Liver (tissue), 3 donors: Measurements from ENCODE around the gene TARS3.

Source experiments
- EGR1 ChIP-seq, 2 donors: IDR thresholded peaks; 2 replicates each; pipeline ENCODE4 v1.6.1; 2016 to 2018; ENCODE audit warnings: antibody characterized with exemption in 2 of 2, low read depth in 2 of 2
- GABPA ChIP-seq, 2 donors: IDR thresholded peaks in 1 of 2; conservative IDR thresholded peaks in 1 of 2; 2 replicates each; pipeline ENCODE4 v1.6.1; 2016; ENCODE audit warnings: antibody characterized with exemption in 2 of 2, mild to moderate bottlenecking in 1 of 2, moderate library complexity in 1 of 2
- HNF4A ChIP-seq, 2 donors: conservative IDR thresholded peaks; 2 replicates each; pipeline ENCODE4 v1.6.1; 2016; ENCODE audit warnings: antibody characterized with exemption in 2 of 2, mild to moderate bottlenecking in 2 of 2
- RAD21 ChIP-seq, 2 donors: IDR thresholded peaks; 2 replicates each; pipeline ENCODE4 v1.6.1; 2016; ENCODE audit warnings: antibody characterized with exemption in 2 of 2, mild to moderate bottlenecking in 2 of 2
- TF ChIP-seq, protein P1 (sequence below): fragments of 150-350 bp; IDR thresholded peaks from 2 replicates; pipeline ENCODE4 v1.5.1; 2017; ENCODE audit warnings: improper control_type of control experiment, low read depth, low read length; ENCODE audit not compliant: missing input control
- TF ChIP-seq, protein P2 (sequence below): IDR thresholded peaks from 2 replicates; pipeline ENCODE4 v1.6.1; 2016; ENCODE audit warnings: antibody characterized with exemption, mild to moderate bottlenecking
- TF ChIP-seq, protein P3 (sequence below): IDR thresholded peaks from 2 replicates; pipeline ENCODE4 v1.6.1; 2016; ENCODE audit warnings: antibody characterized with exemption
- TF ChIP-seq, protein P4 (sequence below): IDR thresholded peaks from 2 replicates; pipeline ENCODE4 v1.6.1; 2016; ENCODE audit warnings: antibody characterized with exemption
- donor health status: healthy.
- donor health status: healthy.

DNA sequence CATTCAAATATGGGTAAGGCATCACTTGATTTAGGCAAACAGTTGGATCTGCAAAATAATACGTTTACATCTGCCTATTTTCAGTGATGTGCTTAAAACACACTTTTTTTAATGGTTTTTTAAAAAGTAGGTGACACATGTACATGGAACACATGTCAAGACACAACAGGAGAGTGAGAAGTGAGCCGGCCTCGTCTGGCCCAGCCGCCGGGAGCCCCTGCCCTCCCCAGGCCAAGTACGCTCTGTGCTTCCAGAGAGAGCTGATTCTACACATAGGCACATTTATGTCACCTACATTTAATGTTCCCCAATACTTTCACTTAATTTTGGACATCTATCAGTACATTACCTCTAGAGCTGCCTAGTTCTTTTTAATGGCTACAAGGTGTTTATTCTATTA lies 75.9 kb downstream of the TARS3 start:
- TF ChIP-seq HNF4A (conservative IDR thresholded peaks at IDR 0.05) (no peak), EGR1 (IDR thresholded peaks at IDR 0.05; ENCODE audit: low read depth in 2 of 2) (no peak), RAD21 (IDR thresholded peaks at IDR 0.05) (no peak), GABPA (IDR thresholded peaks at IDR 0.05 in 1 of 2, conservative IDR thresholded peaks at IDR 0.05 in 1 of 2) (no peak)
- TF ChIP-seq, protein P1, sequence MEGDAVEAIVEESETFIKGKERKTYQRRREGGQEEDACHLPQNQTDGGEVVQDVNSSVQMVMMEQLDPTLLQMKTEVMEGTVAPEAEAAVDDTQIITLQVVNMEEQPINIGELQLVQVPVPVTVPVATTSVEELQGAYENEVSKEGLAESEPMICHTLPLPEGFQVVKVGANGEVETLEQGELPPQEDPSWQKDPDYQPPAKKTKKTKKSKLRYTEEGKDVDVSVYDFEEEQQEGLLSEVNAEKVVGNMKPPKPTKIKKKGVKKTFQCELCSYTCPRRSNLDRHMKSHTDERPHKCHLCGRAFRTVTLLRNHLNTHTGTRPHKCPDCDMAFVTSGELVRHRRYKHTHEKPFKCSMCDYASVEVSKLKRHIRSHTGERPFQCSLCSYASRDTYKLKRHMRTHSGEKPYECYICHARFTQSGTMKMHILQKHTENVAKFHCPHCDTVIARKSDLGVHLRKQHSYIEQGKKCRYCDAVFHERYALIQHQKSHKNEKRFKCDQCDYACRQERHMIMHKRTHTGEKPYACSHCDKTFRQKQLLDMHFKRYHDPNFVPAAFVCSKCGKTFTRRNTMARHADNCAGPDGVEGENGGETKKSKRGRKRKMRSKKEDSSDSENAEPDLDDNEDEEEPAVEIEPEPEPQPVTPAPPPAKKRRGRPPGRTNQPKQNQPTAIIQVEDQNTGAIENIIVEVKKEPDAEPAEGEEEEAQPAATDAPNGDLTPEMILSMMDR = no peak
- TF ChIP-seq, protein P2, sequence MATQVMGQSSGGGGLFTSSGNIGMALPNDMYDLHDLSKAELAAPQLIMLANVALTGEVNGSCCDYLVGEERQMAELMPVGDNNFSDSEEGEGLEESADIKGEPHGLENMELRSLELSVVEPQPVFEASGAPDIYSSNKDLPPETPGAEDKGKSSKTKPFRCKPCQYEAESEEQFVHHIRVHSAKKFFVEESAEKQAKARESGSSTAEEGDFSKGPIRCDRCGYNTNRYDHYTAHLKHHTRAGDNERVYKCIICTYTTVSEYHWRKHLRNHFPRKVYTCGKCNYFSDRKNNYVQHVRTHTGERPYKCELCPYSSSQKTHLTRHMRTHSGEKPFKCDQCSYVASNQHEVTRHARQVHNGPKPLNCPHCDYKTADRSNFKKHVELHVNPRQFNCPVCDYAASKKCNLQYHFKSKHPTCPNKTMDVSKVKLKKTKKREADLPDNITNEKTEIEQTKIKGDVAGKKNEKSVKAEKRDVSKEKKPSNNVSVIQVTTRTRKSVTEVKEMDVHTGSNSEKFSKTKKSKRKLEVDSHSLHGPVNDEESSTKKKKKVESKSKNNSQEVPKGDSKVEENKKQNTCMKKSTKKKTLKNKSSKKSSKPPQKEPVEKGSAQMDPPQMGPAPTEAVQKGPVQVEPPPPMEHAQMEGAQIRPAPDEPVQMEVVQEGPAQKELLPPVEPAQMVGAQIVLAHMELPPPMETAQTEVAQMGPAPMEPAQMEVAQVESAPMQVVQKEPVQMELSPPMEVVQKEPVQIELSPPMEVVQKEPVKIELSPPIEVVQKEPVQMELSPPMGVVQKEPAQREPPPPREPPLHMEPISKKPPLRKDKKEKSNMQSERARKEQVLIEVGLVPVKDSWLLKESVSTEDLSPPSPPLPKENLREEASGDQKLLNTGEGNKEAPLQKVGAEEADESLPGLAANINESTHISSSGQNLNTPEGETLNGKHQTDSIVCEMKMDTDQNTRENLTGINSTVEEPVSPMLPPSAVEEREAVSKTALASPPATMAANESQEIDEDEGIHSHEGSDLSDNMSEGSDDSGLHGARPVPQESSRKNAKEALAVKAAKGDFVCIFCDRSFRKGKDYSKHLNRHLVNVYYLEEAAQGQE = no peak
- TF ChIP-seq, protein P3, sequence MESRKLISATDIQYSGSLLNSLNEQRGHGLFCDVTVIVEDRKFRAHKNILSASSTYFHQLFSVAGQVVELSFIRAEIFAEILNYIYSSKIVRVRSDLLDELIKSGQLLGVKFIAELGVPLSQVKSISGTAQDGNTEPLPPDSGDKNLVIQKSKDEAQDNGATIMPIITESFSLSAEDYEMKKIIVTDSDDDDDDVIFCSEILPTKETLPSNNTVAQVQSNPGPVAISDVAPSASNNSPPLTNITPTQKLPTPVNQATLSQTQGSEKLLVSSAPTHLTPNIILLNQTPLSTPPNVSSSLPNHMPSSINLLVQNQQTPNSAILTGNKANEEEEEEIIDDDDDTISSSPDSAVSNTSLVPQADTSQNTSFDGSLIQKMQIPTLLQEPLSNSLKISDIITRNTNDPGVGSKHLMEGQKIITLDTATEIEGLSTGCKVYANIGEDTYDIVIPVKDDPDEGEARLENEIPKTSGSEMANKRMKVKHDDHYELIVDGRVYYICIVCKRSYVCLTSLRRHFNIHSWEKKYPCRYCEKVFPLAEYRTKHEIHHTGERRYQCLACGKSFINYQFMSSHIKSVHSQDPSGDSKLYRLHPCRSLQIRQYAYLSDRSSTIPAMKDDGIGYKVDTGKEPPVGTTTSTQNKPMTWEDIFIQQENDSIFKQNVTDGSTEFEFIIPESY = no peak
- TF ChIP-seq, protein P4, sequence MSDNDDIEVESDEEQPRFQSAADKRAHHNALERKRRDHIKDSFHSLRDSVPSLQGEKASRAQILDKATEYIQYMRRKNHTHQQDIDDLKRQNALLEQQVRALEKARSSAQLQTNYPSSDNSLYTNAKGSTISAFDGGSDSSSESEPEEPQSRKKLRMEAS = no peak
